Thyroid gland (tissue), 4 donors: ENCODE measurements around the gene ZSCAN25. TPM values are rescaled to one million over a fixed set of nuclear protein-coding genes. Genes with fewer than 3 reads are reported as not detected.

Experiments used
- DNase-seq, 2 donors: peaks; one replicate each; pipeline ENCODE4 v3.0.0-alpha.2; 2019
- H3K27ac ChIP-seq, 3 donors: fragments of 200-600 bp; sonication (generic); 1 replicate in 2 of 3; 2 replicates in 1 of 3; pipeline ENCODE4 v1.5.1; 2016 to 2019; ENCODE audit warnings: mild to moderate bottlenecking in 1 of 3, moderate library complexity in 1 of 3
- H3K27me3 ChIP-seq: fragments of 200-600 bp; sonication (generic); one replicate; pipeline ENCODE4 v1.5.1; 2019
- H3K36me3 ChIP-seq, 2 donors: fragments of 200-600 bp; sonication (generic); one replicate each; pipeline ENCODE4 v1.5.1; 2016 to 2019
- H3K4me1 ChIP-seq, 2 donors: fragments of 200-600 bp; sonication (generic); one replicate each; pipeline ENCODE4 v1.5.1; 2017 to 2019
- H3K4me3 ChIP-seq, 3 donors: fragments of 200-600 bp; sonication (generic); replicated peaks in 1 of 3; 1 replicate in 2 of 3; 2 replicates in 1 of 3; pipeline ENCODE4 v1.5.1; 2016; ENCODE audit warnings: mild to moderate bottlenecking in 1 of 3
- H3K9me3 ChIP-seq: fragments of 200-600 bp; sonication (generic); one replicate; pipeline ENCODE4 v1.5.1; 2017
- POLR2A ChIP-seq, 2 donors: fragments of 450-650 bp; IDR thresholded peaks; one replicate each; pipeline ENCODE4 v1.6.1; 2017; ENCODE audit warnings: antibody characterized with exemption in 2 of 2, mild to moderate bottlenecking in 2 of 2, moderate library complexity in 1 of 2
- WGBS, 2 donors: methylation state at CpG; one replicate each; pipeline ENCODE4 v1.1.5; 2017; 5-methylcytosine and 5-hydroxymethylcytosine counted together
- intact Hi-C: fragments of 100-400 bp; cut with DNase I; formaldehyde crosslinking; loops from one replicate; pipeline ENCODE4 v1.15.1; 2023
- total RNA-seq, 4 donors: library from RNA; depleted of rRNA; stranded (reverse); fragments of >200 nt; gene quantifications; one replicate each; pipeline ENCODE4 v1.2.3, GENCODE V29; 2016
- TF ChIP-seq, protein P1 (sequence below), 6 experiments: fragments of 200-600 bp in 3 of 6; fragments of 450-650 bp in 3 of 6; sonication (generic) in 3 of 6; IDR thresholded peaks; one replicate each; pipeline ENCODE4 v1.5.1; 2016 to 2019; ENCODE audit warnings: antibody characterized with exemption in 6 of 6, mild to moderate bottlenecking in 2 of 6, inconsistent platforms in 1 of 6, moderate library complexity in 1 of 6

ZSCAN25 gene
- total RNA-seq, 4 donors from 2014 or later, result 17.5 to 32.4 (median 23.8) TPM

DNA sequence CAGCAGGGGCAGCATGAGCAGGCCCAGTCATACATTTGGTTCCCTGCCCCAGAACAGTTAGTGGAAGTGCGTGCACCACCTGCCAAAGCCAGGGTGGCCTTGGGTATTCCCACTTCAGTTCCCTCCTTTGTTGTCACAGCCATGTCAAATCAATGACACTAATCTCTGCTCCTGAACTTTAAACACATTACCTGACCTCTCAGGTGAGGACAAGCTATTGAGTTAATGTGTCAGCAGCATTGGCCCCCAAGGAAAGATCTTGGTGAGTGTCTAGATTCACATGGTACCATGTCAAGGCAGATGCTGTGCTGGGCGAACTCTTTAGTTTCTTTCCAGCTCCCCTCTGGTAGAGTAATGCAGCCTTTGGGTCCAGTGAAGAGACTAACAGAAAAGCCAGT, 60.9 kb downstream of the ZSCAN25 start:
- 74 to 86% methylated on average over 2 of the region's 2 CpGs for WGBS, 2 donors
- no peak overlapping the region for H3K4me3 ChIP-seq
- no peak overlapping the region for H3K27ac ChIP-seq
- intact Hi-C loops, result no loop called here
- H3K9me3 ChIP-seq, result no peaks in the 10 kb centered on the region
- H3K4me1 ChIP-seq, result no peaks in the 10 kb centered on the region
- TF ChIP-seq POLR2A (IDR thresholded peaks at IDR 0.05), result no peak
- TF ChIP-seq, protein P1, sequence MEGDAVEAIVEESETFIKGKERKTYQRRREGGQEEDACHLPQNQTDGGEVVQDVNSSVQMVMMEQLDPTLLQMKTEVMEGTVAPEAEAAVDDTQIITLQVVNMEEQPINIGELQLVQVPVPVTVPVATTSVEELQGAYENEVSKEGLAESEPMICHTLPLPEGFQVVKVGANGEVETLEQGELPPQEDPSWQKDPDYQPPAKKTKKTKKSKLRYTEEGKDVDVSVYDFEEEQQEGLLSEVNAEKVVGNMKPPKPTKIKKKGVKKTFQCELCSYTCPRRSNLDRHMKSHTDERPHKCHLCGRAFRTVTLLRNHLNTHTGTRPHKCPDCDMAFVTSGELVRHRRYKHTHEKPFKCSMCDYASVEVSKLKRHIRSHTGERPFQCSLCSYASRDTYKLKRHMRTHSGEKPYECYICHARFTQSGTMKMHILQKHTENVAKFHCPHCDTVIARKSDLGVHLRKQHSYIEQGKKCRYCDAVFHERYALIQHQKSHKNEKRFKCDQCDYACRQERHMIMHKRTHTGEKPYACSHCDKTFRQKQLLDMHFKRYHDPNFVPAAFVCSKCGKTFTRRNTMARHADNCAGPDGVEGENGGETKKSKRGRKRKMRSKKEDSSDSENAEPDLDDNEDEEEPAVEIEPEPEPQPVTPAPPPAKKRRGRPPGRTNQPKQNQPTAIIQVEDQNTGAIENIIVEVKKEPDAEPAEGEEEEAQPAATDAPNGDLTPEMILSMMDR (IDR thresholded peaks at IDR 0.05), result no peak
- no peaks in the 10 kb centered on the region for H3K36me3 ChIP-seq
- H3K27me3 ChIP-seq, result no peaks in the 10 kb centered on the region
- no peak for DNase-seq

DNA sequence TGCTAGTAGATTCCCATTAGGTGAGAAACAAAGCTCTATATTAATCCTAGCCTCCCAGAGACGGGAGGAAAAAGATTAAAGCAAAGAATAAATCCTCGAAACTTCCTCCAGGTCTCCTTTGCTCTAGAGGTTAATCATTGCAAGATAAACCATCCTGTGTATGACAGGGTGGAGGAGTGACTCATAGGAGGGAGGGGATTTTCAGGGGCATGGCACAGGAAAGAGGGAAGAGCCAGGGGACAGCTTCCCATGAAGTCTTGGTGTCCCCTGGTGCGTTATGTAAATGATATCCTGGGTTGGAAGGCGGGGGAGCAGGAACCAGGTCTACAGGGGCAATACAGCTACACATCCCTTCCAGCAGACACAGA, 62.3 kb downstream of the ZSCAN25 start:
- no peak overlapping the region for H3K27ac ChIP-seq
- WGBS, 2 donors, result 65 to 74% methylated on average over 4 of the region's 4 CpGs
- H3K27me3 ChIP-seq, result no peaks in the 10 kb centered on the region
- no peak for TF ChIP-seq POLR2A (IDR thresholded peaks at IDR 0.05)
- TF ChIP-seq, protein P1 (IDR thresholded peaks at IDR 0.05), result no peak
- no peaks in the 10 kb centered on the region for H3K9me3 ChIP-seq
- no peaks in the 10 kb centered on the region for H3K36me3 ChIP-seq
- H3K4me1 ChIP-seq, result no peaks in the 10 kb centered on the region
- intact Hi-C loops, result no loop called here
- H3K4me3 ChIP-seq, result no peak overlapping the region
- no peak for DNase-seq

DNA sequence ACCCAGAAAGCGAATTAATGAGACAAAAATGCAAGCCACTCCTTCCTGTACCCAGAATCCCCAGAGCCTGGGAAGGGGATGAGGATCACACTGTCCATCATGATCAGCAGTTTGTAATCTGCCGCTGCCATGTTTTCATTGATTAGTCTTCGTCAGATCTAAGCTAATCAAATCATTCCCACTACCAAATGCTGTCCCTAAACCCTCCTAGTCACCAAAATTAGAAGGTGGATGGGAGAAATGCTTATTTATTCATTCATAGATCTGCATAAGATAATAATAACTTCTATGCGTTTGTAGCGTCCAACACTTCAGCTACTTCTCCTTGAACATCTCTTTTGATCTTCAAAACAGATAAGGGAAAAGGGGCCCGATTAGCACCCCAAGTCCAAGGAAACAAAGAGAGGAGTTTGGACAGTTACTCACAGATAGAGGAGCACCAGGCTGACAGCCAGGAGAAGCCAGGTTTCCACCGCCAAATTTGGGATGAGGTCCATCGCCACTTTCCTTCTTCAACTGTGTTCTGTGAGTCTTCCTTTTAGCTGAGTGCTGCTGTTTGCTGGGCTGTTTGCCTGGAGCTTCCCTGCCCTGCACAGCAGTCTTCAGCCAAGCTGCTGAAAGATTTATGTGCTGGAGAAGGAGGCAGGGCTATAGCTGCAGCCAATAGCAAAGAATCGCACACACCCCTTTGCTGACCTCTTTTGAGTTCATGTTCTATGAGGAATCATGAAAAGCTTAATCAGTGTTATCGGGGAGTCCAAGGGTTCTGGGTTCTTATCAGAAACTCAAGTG, 62.9 kb downstream of the ZSCAN25 start, which contains the start of gene CYP3A5:
Gene CYP3A5 (minus strand): TSS at position 597 of the 792 bp plus-strand sequence. CDS start 100 bp downstream, at position 497.
- Histone ChIP-seq H3K27me3 (no peaks in the 10 kb centered on the region), H3K4me3 (no peak within 1 kb of the TSS), H3K27ac (no peak within 1 kb of the TSS), H3K36me3 (no peaks in the 10 kb centered on the region), H3K9me3 (no peaks in the 10 kb centered on the region), H3K4me1 (no peaks in the 10 kb centered on the region)
- TF ChIP-seq POLR2A (IDR thresholded peaks at IDR 0.05), result no peak
- TF ChIP-seq, protein P1 (IDR thresholded peaks at IDR 0.05), result no peak
- no peak for DNase-seq
- intact Hi-C loops, result no loop called here
- WGBS, 2 donors, result 76 to 77% methylated on average over 10 of the region's 10 CpGs

Other genes starting within 250 kb of the ZSCAN25 start
- gene ARPC1B, start 242.2 kb upstream of the ZSCAN25 start, total RNA-seq, result 100 to 1,000 TPM; 214 to 273 (median 228) TPM
- 100 to 1,000 TPM in 2 of 4 donors, 10 to 100 TPM in 2; 73.9 to 112 (median 93.2) TPM for gene PDAP1, start 208.3 kb upstream of the ZSCAN25 start, total RNA-seq
- gene BUD31, start 208.0 kb upstream of the ZSCAN25 start, total RNA-seq, result 10 to 100 TPM; 41.9 to 89.1 (median 65.4) TPM
- 1 to 10 TPM; 5.4 to 9.6 (median 8.2) TPM for gene PTCD1, start 178.1 kb upstream of the ZSCAN25 start, total RNA-seq
- gene CPSF4, start 178.0 kb upstream of the ZSCAN25 start, total RNA-seq, result 10 to 100 TPM; 30.6 to 33.1 (median 32.7) TPM
- gene ATP5MF, start 150.8 kb upstream of the ZSCAN25 start, total RNA-seq, result 1,000 to 10,000 TPM in 1 of 4 donors, 100 to 1,000 TPM in 3; 160 to 1,370 (median 678) TPM
- 10 to 100 TPM in 3 of 4 donors, 1 to 10 TPM in 1; 9.8 to 14.5 (median 11.4) TPM for gene ZNF789, start 144.1 kb upstream of the ZSCAN25 start, total RNA-seq
- 10 to 100 TPM; 39.5 to 61.4 (median 46.1) TPM for gene ZNF394, start 116.7 kb upstream of the ZSCAN25 start, total RNA-seq
- 10 to 100 TPM in 2 of 4 donors, 1 to 10 TPM in 2; 8.7 to 14.1 (median 9.7) TPM for gene ZKSCAN5, start 112.3 kb upstream of the ZSCAN25 start, total RNA-seq
- gene FAM200A, start 64.8 kb upstream of the ZSCAN25 start, total RNA-seq, result 10 to 100 TPM in 1 of 4 donors, 1 to 10 TPM in 3; 4.4 to 10.6 (median 7.4) TPM
- 100 to 1,000 TPM; 113 to 144 (median 118) TPM for gene ZNF655, start 58.3 kb upstream of the ZSCAN25 start, total RNA-seq
- 1 to 10 TPM; 1.1 to 3.2 (median 2.3) TPM for gene TMEM225B, start 18.7 kb upstream of the ZSCAN25 start, total RNA-seq
- gene CYP3A5, start 63.0 kb downstream of the ZSCAN25 start, total RNA-seq, result 1 to 10 TPM in 1 of 4 donors, under 1 TPM in 3; 0.24 to 1.2 (median 0.73) TPM
- not detected for gene CYP3A7, start 118.2 kb downstream of the ZSCAN25 start, total RNA-seq
- not detected for gene CYP3A4, start 167.2 kb downstream of the ZSCAN25 start, total RNA-seq
- not detected for gene CYP3A43, start 211.1 kb downstream of the ZSCAN25 start, total RNA-seq